Rectal smooth muscle tissue (tissue), 1 donor: ENCODE results near the gene APBA2.

ENCODE experiments used
- H3K27ac ChIP-seq: one replicate; pipeline ENCODE4 v1.7.0; 2013; ENCODE audit warnings: low read depth, low read length, inconsistent platforms
- H3K27me3 ChIP-seq: one replicate; pipeline ENCODE4 v1.7.0; 2013; ENCODE audit warnings: low read length; ENCODE audit not compliant: control insufficient read depth, insufficient read depth
- H3K36me3 ChIP-seq: one replicate; pipeline ENCODE4 v1.7.0; 2013; ENCODE audit warnings: low read length; ENCODE audit not compliant: control insufficient read depth, insufficient read depth
- H3K4me1 ChIP-seq: one replicate; pipeline ENCODE4 v1.7.0; 2013; ENCODE audit warnings: low read length; ENCODE audit not compliant: control insufficient read depth, insufficient read depth
- H3K4me3 ChIP-seq: one replicate; pipeline ENCODE4 v1.7.0; 2013; ENCODE audit warnings: low read length
- H3K9ac ChIP-seq: one replicate; pipeline ENCODE4 v1.7.0; 2013; ENCODE audit warnings: low read length

The APBA2 gene

GRCh38 chr15:28891588-28891987, 5.8 kb downstream of the APBA2 start:
- H3K4me3 ChIP-seq = no peak overlapping the region
- no peaks in the 10 kb centered on the region for H3K27me3 ChIP-seq
- H3K4me1 ChIP-seq = no peaks in the 10 kb centered on the region
- no peak overlapping the region for H3K9ac ChIP-seq
- H3K36me3 ChIP-seq = no peaks in the 10 kb centered on the region
- no peak overlapping the region for H3K27ac ChIP-seq

- H3K27ac ChIP-seq = no peak overlapping the region
- H3K27me3 ChIP-seq = no peaks in the 10 kb centered on the region
- H3K4me3 ChIP-seq = no peak overlapping the region
- H3K36me3 ChIP-seq = no peaks in the 10 kb centered on the region
- no peaks in the 10 kb centered on the region for H3K4me1 ChIP-seq
- no peak overlapping the region for H3K9ac ChIP-seq
Measured at GRCh38 chr15:28892789-28893610, 7.2 kb downstream of the APBA2 start.

GRCh38 chr15:28894631-28895030, 8.9 kb downstream of the APBA2 start:
- no peaks in the 10 kb centered on the region for H3K4me1 ChIP-seq
- H3K27ac ChIP-seq = no peak overlapping the region
- H3K36me3 ChIP-seq = no peaks in the 10 kb centered on the region
- no peak overlapping the region for H3K4me3 ChIP-seq
- H3K9ac ChIP-seq = no peak overlapping the region
- H3K27me3 ChIP-seq = no peaks in the 10 kb centered on the region

GRCh38 chr15:28895146-28895545, 9.4 kb downstream of the APBA2 start:
- H3K4me3 ChIP-seq = no peak overlapping the region
- no peak overlapping the region for H3K9ac ChIP-seq
- H3K27me3 ChIP-seq = no peaks in the 10 kb centered on the region
- no peaks in the 10 kb centered on the region for H3K4me1 ChIP-seq
- H3K36me3 ChIP-seq = no peaks in the 10 kb centered on the region
- no peak overlapping the region for H3K27ac ChIP-seq

GRCh38 chr15:28895566-28895965, 9.8 kb downstream of the APBA2 start:
- no peaks in the 10 kb centered on the region for H3K27me3 ChIP-seq
- H3K4me1 ChIP-seq = no peaks in the 10 kb centered on the region
- H3K4me3 ChIP-seq = no peak overlapping the region
- no peaks in the 10 kb centered on the region for H3K36me3 ChIP-seq
- no peak overlapping the region for H3K27ac ChIP-seq
- H3K9ac ChIP-seq = no peak overlapping the region

- H3K36me3 ChIP-seq = no peaks in the 10 kb centered on the region
- no peak overlapping the region for H3K9ac ChIP-seq
- H3K27ac ChIP-seq = no peak overlapping the region
- H3K4me1 ChIP-seq = no peaks in the 10 kb centered on the region
- H3K4me3 ChIP-seq = no peak overlapping the region
- no peaks in the 10 kb centered on the region for H3K27me3 ChIP-seq
Measured at GRCh38 chr15:28896951-28897350, 11.2 kb downstream of the APBA2 start.

- Histone ChIP-seq H3K36me3 (no peaks in the 10 kb centered on the region), H3K9ac (no peak overlapping the region), H3K27me3 (no peaks in the 10 kb centered on the region), H3K4me3 (no peak overlapping the region), H3K27ac (no peak overlapping the region), H3K4me1 (no peaks in the 10 kb centered on the region)
Measured at GRCh38 chr15:28897861-28898585, 12.2 kb downstream of the APBA2 start.

- H3K4me1 ChIP-seq = no peaks in the 10 kb centered on the region
- H3K27ac ChIP-seq = no peak overlapping the region
- no peak overlapping the region for H3K9ac ChIP-seq
- no peaks in the 10 kb centered on the region for H3K27me3 ChIP-seq
- H3K36me3 ChIP-seq = no peaks in the 10 kb centered on the region
- H3K4me3 ChIP-seq = no peak overlapping the region
Measured at GRCh38 chr15:28899061-28899738, 13.4 kb downstream of the APBA2 start.

GRCh38 chr15:28900041-28900891, 14.5 kb downstream of the APBA2 start:
- no peaks in the 10 kb centered on the region for H3K27me3 ChIP-seq
- H3K9ac ChIP-seq = no peak overlapping the region
- no peaks in the 10 kb centered on the region for H3K36me3 ChIP-seq
- H3K27ac ChIP-seq = no peak overlapping the region
- H3K4me3 ChIP-seq = no peak overlapping the region
- H3K4me1 ChIP-seq = no peaks in the 10 kb centered on the region

- Histone ChIP-seq H3K36me3 (no peaks in the 10 kb centered on the region), H3K4me1 (no peaks in the 10 kb centered on the region), H3K27me3 (no peaks in the 10 kb centered on the region), H3K9ac (no peak overlapping the region), H3K27ac (no peak overlapping the region), H3K4me3 (no peak overlapping the region)
Measured at GRCh38 chr15:28900892-28901586, 15.3 kb downstream of the APBA2 start.

GRCh38 chr15:28901587-28901980, 15.8 kb downstream of the APBA2 start:
- H3K4me3 ChIP-seq = no peak overlapping the region

More at GRCh38 chr15:28901587-28901980, 15.8 kb downstream of the APBA2 start:
- Histone ChIP-seq H3K9ac (no peak overlapping the region), H3K4me1 (no peaks in the 10 kb centered on the region), H3K27ac (no peak overlapping the region), H3K36me3 (no peaks in the 10 kb centered on the region), H3K27me3 (no peaks in the 10 kb centered on the region)
